Right kidney (tissue), 1 donor: ENCODE results near the gene ARVCF.

Experiments
- DNase-seq: peaks from one replicate; pipeline ENCODE4 v3.0.0-alpha.2; 2016

ARVCF gene

DNA sequence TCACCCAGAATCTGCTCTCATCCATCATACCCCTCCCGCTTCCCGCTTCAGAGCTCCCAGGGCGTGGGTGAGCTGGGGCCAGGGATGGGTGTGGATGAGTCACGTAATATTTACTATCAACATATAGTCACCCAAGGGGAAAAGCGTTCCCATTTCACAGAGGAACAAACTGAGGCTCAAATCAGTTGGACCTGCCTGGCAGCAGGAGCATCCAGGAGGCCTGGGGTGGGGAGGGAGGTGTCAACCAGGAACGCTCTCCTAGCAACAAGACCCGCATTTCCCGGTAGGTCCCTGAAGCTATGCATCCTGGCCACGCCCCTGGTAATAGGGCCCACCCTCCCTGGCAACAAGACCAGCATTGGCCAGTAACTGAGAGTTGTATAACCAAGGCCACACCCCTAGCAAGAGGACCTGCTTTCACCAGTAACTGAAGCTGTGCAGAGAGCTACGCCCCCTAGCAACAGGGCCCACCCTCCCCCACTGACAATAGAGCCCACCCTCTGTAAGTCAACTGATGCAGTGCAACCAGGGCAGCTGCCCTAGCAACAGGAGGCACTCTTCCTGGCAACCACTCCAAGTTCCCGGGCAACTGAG, 42.3 kb downstream of the ARVCF start:
- DNase-seq = no peak

DNA sequence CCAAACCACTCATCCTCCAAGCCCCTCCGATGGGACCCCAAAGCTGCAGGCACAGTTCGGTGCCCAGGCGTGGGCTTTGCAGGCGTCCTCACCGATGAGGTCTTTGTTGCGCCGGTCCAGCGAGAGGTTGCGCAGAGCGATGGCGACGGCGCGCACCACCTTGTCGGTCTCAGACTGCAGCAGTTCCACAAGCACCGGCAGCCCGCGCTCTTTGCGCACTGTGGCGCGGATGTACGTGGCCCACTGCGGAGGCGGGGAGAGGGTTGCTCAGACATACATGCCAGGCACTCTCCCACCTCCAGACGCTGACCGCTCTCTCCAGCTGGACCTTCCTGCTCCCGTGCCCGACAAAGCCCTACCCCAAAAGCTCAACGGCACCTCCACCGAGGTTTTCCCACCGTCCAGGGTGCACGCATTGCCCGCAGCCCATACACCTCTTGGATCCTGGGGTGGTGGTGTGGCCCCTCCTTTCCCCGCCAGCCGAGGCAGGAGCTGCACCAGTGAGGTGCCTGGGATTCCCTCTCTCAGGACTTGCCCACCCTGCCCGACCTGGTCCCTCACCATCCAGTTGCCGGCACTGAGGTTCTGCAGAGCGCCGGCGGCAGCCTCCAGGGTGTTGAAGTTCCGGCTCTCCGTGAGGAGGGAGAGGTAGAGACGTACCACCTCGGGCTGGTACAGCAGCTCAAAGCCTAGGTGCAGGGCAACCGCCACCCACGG, 42.9 kb downstream of the ARVCF start:
- DNase-seq = no peak

DNA sequence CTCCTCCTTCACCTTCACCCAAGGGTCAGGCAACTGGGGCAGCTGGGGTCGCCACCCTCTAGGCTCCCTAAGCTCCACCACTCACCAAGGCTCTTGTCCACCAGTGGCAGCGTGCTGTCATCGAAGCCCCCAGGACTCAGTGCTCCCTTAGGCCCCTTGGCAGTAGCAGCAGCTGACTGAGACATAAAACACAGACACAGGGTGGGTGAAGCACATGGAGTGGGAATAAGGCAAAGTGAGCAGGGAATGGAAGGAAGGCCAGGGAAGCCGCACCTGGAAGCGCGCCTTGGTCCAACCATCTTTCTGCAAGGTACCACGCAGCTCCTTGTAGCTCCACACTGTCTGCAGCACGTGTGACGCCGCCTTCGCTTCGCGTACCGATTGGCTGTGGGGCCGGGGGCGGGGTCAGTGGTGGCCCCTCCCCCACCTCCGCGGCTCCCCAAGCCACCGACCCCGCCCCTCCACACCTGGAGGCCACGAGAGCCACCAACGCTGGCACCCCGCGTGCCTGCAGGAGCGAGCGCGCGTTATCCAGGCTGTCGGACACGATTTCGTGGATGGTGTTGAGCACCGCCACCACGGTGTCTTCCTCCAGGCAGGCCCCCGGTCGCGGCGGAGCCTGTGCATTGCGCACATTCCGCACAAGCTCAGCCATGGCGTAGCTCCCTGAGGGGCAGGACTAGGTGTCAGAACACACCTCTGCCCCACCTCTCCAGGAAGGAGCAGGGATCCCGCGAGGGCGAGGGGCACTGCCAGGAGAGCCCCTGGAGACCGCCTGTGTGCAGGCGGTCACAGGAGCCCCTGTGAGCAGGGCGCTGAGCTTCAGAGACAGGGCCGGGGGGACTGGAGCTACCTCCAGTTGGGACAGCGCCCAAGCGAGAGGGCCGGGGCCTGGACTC, 43.7 kb downstream of the ARVCF start:
- DNase-seq = no peak

GRCh38 chr22:19972251-19972650, 44.4 kb downstream of the ARVCF start:
- DNase-seq = no peak

DNA sequence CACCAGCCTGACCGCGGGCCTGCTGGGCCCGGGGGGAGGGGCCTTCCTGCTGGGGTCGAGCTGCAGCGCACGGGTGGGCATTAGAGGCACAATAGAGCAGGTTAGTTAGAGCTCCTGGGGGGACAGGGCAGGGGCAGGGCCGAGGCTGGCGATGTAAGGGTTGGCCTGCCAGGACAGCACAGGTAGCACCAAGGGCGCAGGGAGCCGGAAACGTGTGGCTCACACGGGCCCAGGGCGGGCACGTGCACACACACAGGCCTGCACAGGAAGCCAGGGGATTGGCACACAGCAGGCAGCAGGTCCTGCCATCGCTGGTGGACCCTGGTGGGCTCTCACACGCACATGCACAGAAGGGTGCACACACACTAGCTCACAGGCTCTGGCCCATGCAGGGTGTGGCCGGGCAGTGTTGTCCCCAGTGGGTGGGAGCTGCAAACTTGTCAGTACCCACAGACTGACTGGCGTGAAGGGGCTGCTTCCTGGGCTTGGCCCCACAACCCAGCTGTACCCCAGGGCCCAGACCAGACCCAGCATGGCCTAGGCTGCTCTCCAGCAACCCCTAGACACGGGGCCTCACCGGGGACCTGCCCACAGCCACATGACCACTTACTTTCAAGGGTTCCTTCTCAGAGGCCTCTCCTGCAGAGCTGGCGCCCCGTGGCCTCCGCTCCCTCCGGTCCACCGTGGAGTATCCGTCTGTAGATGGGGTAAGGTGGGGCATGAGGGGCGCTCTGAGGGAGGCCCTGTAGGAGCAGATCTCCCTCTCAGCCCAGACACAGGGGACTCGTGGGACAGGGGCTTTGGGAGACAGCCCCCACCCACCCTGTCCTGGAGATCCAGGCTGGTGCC, 45.1 kb downstream of the ARVCF start:
- no peak for DNase-seq

DNA sequence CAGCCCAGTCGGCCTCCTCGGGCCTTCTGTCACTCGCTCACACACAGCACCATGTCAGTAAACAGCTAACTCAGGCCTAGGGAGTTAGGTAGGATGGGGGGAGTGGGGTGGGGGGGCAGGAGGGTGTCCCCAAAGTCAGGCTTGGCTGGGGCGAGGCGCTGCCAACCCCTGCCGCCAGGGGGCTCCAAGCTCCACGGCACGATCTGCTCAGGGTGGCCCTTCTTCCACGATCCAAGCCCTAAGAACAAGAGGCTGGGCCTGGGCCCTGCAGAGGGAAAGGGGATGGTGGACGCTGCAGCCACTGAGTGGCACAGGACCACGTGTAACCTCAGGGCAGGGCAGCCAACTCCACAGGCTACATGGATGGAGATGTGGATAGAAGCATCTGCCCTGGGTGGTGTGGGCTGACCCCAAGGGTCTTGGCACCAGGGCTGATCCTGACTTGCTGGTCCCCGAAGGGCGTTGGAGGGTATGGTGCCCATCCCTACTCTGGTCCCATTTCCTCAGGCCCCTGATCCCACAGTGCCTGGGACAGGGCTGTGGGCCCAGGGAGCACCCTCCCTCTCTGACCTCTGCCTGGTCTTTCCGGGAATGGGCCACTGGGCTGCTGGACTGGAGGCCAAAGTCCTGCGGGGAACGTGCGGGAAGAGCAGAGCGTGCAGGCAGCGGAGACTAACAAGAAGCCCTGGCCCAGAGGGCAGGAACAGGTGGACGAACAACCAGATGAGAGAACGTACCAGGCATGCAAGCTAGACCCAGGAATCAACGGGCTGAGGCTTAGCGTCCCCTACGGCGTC, 45.9 kb downstream of the ARVCF start:
- peak; percentile 57 for DNase-seq

DNA sequence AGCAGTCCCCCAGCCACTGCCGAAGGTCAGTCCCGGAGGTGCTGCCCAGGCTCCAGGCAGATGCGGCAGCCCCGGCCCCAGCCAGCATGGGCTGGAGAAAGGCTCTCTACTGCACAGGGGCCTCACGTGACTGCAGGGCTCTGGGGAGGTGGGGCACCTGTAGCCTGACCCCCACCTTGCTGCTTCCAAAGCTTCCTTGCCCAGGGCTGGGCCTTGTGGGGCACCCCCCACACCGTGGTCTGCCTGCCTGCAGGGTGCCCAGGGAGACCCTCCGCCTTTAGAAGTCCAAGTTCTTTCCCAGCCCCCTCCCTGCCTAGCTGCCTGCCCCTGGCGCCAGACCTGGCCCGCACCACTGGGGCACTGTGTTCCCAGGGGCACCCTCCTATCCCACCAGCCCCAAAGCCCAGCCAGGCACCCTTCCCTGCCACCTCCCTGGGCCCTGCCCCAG, 46.6 kb downstream of the ARVCF start:
- DNase-seq = no peak

DNA sequence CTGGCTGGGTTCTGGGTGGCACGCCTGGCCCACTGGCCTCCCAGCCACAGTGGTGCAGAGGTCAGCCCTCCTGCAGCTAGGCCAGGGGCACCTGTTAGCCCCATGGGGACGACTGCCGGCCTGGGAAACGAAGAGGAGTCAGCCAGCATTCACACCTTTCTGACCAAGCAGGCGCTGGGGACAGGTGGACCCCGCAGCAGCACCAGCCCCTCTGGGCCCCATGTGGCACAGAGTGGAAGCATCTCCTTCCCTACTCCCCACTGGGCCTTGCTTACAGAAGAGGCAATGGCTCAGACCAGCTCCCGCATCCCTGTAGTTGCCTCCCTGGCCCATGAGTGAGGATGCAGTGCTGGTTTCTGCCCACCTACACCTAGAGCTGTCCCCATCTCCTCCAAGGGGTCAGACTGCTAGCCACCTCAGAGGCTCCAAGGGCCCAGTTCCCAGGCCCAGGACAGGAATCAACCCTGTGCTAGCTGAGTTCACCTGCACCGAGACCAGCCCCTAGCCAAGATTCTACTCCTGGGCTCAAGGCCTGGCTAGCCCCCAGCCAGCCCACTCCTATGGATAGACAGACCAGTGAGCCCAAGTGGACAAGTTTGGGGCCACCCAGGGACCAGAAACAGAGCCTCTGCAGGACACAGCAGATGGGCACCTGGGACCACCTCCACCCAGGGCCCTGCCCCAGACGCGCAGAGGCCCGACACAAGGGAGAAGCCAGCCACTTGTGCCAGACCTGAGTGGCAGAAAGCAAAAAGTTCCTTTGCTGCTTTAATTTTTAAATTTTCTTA, 47.3 kb downstream of the ARVCF start:
- no peak for DNase-seq

DNA sequence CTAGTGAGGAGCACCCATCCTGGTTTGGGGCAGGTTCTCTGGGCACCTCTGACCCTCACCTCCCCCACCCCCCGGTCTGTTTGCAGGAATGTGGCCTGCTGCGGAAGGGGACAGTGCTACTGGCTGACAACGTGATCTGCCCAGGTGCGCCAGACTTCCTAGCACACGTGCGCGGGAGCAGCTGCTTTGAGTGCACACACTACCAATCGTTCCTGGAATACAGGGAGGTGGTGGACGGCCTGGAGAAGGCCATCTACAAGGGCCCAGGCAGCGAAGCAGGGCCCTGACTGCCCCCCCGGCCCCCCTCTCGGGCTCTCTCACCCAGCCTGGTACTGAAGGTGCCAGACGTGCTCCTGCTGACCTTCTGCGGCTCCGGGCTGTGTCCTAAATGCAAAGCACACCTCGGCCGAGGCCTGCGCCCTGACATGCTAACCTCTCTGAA, 48.2 kb downstream of the ARVCF start:
- DNase-seq = no peak

DNA sequence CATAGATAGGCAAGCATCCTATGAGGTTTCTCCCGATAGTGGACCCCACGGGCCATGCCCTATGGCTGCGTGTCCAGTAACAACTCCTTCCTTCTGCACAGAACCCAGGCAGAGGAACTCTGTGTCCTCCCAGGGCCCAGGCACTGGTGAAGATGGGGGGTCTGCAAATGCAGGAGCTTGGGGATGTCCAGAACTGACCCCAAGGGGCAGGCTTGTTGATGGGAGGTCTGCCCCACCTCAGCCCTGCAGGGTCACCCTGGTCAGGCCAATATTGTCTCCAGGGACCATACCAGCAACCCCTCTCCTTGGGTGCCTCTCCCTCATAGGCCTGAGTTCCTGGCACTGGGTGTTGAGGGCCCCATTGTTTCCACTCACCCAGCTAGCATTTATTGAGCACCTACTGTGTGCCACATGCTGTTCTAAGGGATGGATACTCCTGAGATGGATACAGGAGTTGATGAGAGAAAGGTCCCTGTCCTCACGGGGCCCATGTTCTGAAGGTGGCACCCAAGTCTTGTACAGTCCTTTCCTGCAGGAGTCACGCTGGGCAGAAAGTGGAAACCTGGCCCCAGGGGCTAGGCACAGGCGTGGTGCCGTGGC, 48.7 kb downstream of the ARVCF start:
- DNase-seq = no peak

DNA sequence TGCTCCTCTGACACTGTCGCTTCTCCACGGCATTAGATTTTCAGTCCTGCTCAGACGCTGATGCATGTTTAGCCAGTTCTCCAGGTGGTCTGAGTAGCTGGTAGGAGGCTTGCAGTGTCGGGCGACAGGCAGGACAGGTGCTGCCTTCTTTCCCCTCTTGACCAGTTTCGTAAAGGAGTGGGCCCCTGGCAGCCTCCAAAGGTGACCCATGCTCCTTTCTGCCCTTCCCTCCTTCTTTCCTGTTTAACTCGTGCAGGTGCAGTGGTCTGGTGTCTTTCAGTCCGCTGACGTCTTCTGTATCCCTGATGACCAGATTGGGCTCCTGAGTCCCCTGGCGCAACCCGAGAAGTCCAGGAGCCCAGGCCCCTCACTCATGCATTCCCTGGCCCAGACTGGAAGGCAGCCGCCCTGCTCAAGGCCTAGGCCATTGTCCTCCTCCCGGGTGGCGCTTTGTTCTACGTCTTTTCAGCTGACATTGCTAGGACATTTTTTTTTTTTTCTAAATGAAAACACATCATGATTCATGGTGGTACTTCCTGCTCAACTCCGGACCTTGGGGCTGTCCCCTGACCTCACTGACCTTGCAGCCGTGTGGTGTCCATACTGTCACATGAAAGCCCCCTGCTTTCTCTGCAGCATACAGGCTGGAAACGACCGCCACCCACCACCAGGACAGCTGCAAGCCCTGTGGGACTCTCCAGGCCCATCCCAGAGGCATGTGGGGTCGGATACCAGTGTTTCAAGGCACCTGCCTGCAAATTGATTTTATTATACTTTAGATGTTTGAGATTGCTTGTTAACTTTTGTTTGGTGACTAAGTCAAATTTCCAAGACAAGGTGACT, 49.5 kb downstream of the ARVCF start:
- DNase-seq = no peak

DNA sequence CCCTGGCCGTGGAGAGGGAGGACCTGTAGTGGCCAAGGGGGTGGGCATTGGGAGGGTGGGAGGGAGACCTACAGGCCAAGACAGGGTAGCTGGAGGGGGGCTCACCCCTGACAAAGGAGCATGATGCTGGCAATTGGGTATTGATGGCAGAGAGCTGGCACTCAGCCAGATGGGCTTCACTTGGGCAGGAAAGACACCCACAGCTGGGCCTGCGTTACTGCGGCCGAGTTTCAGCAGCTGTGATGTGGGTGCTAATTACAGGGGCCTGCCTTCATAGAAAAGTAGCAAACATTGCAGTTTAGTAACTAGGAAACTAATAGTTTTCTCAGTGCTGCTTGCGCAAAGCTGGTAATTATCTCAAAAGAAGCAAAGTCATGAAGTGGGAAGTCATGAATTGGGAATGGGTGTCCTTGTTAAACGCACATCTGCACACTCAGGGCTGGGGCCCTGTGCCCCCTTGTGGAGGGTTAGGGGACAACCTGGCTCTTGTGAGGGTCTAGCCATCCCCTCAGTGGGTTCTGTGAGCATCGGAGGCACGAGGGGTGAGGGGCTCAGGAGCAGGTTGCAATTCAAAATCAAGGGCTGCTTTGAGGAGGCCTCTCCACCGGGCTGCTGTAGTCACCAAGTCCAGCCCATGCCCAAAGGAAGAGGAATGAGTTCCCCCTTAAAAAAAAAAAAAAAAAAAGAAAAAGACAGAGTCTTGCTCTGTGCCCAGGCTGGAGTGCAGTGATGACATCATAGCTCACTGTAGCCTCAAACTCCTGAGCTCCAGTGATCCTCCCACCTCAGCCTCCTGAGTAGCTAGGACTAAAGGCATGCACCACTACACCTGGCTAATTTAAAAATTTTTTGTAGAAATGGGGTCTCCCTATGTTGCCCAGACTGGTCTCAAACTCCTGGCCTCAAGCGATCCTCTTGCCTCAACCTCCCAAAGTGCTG, 50.6 kb downstream of the ARVCF start:
- no peak for DNase-seq

DNA sequence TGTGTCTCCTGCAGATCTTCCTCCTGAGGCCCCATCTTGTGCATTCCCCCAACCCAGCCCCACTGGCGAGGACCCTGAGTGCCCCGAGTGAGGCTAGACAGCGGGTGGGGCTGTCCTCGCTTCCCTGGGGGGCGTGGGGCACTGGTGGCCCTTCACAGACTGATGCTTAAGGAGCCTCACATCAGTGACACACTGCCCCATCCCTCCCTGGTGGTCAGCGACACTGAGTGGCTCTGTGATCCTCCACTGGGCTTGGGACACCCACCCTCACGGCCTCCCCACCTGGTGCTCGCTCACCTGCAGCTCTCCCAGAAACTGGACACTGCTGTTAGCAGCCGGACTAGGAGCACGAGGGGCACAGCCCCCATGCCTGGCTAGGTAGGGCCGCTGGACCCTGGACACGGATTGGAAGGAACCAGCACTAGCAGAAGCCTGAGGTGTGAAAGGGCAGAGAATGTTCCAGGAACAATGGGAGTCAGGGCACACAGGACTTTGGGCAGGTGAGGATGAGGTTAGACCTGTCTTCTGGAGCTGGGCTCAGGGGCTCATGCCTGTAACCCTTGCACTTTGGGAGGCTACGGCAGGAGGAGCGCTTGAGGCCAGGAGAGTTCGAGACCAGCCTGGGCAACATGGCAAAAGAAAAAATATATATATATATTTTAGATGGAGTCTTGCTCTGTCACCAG, 51.8 kb downstream of the ARVCF start:
- no peak for DNase-seq

- no peak for DNase-seq
Observed at GRCh38 chr22:19963863-19964642, 52.6 kb downstream of the ARVCF start.

DNA sequence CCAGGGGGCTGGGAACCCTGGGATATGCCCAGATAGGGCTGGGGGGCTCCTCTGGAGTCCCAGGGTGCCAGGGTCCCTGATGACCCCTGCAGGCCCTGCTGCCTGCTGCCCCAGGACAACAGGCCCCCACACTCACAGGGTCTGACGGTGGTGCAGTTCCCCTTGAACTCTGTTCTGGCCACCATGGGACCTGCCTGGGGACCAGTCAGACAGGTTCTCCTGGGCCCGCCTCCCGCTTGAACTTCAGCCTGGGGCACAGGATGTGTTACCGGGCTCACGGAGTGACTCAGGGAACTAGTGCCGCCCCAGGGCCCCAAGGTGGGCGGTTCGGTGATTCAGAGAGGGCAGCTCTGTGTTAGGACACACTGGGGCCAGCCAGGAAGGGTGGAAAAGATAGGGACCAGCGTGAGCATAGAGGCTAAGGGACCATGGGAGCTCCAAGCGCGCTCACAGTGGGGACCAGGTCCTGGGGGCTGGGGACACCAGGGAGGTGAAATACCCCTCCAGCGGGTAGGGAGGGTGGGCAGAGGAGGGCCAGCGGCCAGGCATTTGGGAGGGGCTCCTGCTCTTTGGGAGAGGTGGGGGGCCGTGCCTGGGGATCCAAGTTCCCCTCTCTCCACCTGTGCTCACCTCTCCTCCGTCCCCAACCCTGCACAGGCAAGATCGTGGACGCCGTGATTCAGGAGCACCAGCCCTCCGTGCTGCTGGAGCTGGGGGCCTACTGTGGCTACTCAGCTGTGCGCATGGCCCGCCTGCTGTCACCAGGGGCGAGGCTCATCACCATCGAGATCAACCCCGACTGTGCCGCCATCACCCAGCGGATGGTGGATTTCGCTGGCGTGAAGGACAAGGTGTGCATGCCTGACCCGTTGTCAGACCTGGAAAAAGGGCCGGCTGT, 53.5 kb downstream of the ARVCF start:
- DNase-seq = no peak
